K562 (cell line): ENCODE measurements around the gene PET100. TPM values are rescaled to one million over a fixed set of nuclear protein-coding genes. Genes with fewer than 3 reads are reported as not detected.

ENCODE experiments used
- ATAC-seq: fragments of 200-7000 bp; cut with Tn5 transposase; 3 replicates; pipeline ENCODE4 v1.9.1; 2020; ENCODE audit warnings: moderate library complexity
- BruUV-seq: library from RNA; stranded (reverse); fragments of 400-500 nt; replicated peaks from 2 replicates; lab custom pipeline; 2021; lab: Mats Ljungman, UMichigan
- CTCF ChIA-PET: fragments of 300-600 bp; formaldehyde crosslinking; extraction: SDS; loops from one replicate; lab custom pipeline; 2021; ENCODE audit warnings: low intra/inter-chr PET ratio; lab: Yijun Ruan, JAX
- POLR2A ChIA-PET: fragments of 300-600, 350-650 bp; sonication (Branson Sonifier 250); formaldehyde crosslinking; extraction: SDS; loops from one replicate; lab custom pipeline; 2021; ENCODE audit warnings: antibody characterized with exemption, inconsistent platforms; lab: Yijun Ruan, JAX
- DNase-seq, 4 experiments: peaks; one replicate each; pipeline versions ENCODE4 v3.0.0 to v3.0.0-alpha.2; 2011 to 2018; ENCODE audit warnings: low spot score in 3 of 4, mixed read lengths in 3 of 4; ENCODE audit errors: extremely low read depth in 1 of 4
- FAIRE-seq: peaks from 2 replicates; lab custom pipeline; 2011; peaks lifted over from hg19 to GRCh38; lab: Jason Lieb, UNC
- H2AFZ ChIP-seq: 2 replicates; pipeline ENCODE4 v1.6.0; 2011; ENCODE audit warnings: low read depth, low read length, control low read depth, inconsistent platforms
- H3K27ac ChIP-seq: fragments of 200-600 bp; 3 replicates; pipeline ENCODE4 v1.8.0; 2011; ENCODE audit warnings: low read depth, mild to moderate bottlenecking, control low read depth, inconsistent platforms, low read length, moderate library complexity, mixed read lengths; ENCODE audit errors: extremely low read depth
- H3K27me3 ChIP-seq, 2 experiments: fragments of 300-600 bp in 1 of 2; 2 replicates in 1 of 2; 3 replicates in 1 of 2; pipeline versions ENCODE4 v1.6.0 to v1.8.0; 2011; ENCODE audit warnings: inconsistent platforms in 2 of 2, low read length in 2 of 2, mild to moderate bottlenecking in 1 of 2, mixed read lengths in 1 of 2, moderate library complexity in 1 of 2; ENCODE audit not compliant: control insufficient read depth in 2 of 2, insufficient read depth in 2 of 2
- H3K36me3 ChIP-seq: fragments of 300-600 bp; 3 replicates; pipeline ENCODE4 v1.8.0; 2011; ENCODE audit warnings: mild to moderate bottlenecking, low read length, inconsistent platforms; ENCODE audit not compliant: control insufficient read depth, insufficient read depth
- H3K4me1 ChIP-seq, 2 experiments: fragments of 200-600 bp in 1 of 2; replicated peaks in 1 of 2; 2 replicates in 1 of 2; 3 replicates in 1 of 2; pipeline versions ENCODE4 v1.5.1 to v1.8.0; 2011; ENCODE audit warnings: inconsistent platforms in 2 of 2, low read length in 2 of 2, mild to moderate bottlenecking in 1 of 2, mixed read lengths in 1 of 2, moderate library complexity in 1 of 2; ENCODE audit not compliant: control insufficient read depth in 2 of 2, insufficient read depth in 2 of 2
- H3K4me2 ChIP-seq: 2 replicates; pipeline ENCODE4 v1.6.1; 2011; ENCODE audit warnings: low read length, control low read depth, inconsistent platforms, mixed read lengths; ENCODE audit not compliant: insufficient read depth
- H3K4me3 ChIP-seq: fragments of 200-600 bp; sonication (generic), shearing (Covaris generic); 2 replicates; pipeline ENCODE4 v1.5.1; 2016; ENCODE audit warnings: control low read depth, inconsistent platforms
- H3K79me2 ChIP-seq: fragments of 200-600 bp; 3 replicates; pipeline ENCODE4 v1.8.0; 2011; ENCODE audit warnings: low read length, inconsistent platforms; ENCODE audit not compliant: control insufficient read depth, insufficient read depth
- H3K9ac ChIP-seq, 2 experiments: 2 replicates each; pipeline versions ENCODE4 v1.6.0 to v1.6.1; 2011; ENCODE audit warnings: low read depth in 2 of 2, low read length in 2 of 2, control low read depth in 1 of 2, inconsistent platforms in 1 of 2, mild to moderate bottlenecking in 1 of 2, mixed read lengths in 1 of 2; ENCODE audit not compliant: insufficient read depth in 1 of 2
- H3K9me1 ChIP-seq: one replicate; pipeline ENCODE4 v1.6.0; 2011; ENCODE audit warnings: inconsistent platforms, mild to moderate bottlenecking, low read length, moderate library complexity; ENCODE audit not compliant: control insufficient read depth, insufficient read depth
- H3K9me3 ChIP-seq: replicated peaks from 2 replicates; pipeline ENCODE4 v1.5.1; 2011; ENCODE audit warnings: low read depth, low read length, inconsistent platforms; ENCODE audit not compliant: control insufficient read depth, insufficient read depth
- H4K20me1 ChIP-seq: replicated peaks from 2 replicates; pipeline ENCODE4 v1.6.1; 2011; ENCODE audit warnings: low read length, inconsistent platforms, mixed read lengths; ENCODE audit not compliant: control insufficient read depth, insufficient read depth
- CBFA2T3 ChIP-seq: fragments of 450-650 bp; IDR thresholded peaks from 2 replicates; pipeline ENCODE4 v1.6.1; 2017
- CHD2 ChIP-seq: IDR thresholded peaks from 2 replicates; pipeline ENCODE4 v1.6.1; 2011; ENCODE audit warnings: low read depth, low read length
- ETV6 ChIP-seq, 3 experiments: fragments of 150-350 bp in 1 of 3; sonication (generic) in 1 of 3; formaldehyde crosslinking in 1 of 3; IDR thresholded peaks; 2 replicates each; pipeline versions ENCODE4 v1.6.1 to v1.8.0; 2014 to 2022; ENCODE audit warnings: borderline replicate concordance in 2 of 3, low read depth in 2 of 3, antibody characterized with exemption in 1 of 3, low read length in 1 of 3, mild to moderate bottlenecking in 1 of 3, missing genetic modification reagents in 1 of 3
- HNRNPUL1 ChIP-seq: fragments of 200-400 bp; formaldehyde crosslinking; IDR thresholded peaks from 2 replicates; pipeline ENCODE4 v1.6.1; 2017; ENCODE audit warnings: low read length
- MTA3 ChIP-seq: fragments of 450-650 bp; formaldehyde crosslinking; IDR thresholded peaks from 2 replicates; pipeline ENCODE4 v1.6.1; 2017; ENCODE audit warnings: mild to moderate bottlenecking, borderline replicate concordance
- PURB ChIP-seq: sonication (generic); formaldehyde crosslinking; IDR thresholded peaks from 2 replicates; pipeline ENCODE4 v1.9.0; 2021; ENCODE audit warnings: low read depth, mild to moderate bottlenecking, missing genetic modification reagents
- RBFOX2 ChIP-seq: fragments of 200-400 bp; formaldehyde crosslinking; IDR thresholded peaks from 2 replicates; pipeline ENCODE4 v1.6.1; 2017; ENCODE audit warnings: low read depth, mild to moderate bottlenecking, low read length, moderate library complexity
- SMAD3 ChIP-seq: fragments of 450-650 bp; formaldehyde crosslinking; conservative IDR thresholded peaks from 2 replicates; pipeline ENCODE4 v1.4.0; 2020; ENCODE audit warnings: mild to moderate bottlenecking
- SNIP1 ChIP-seq: fragments of 450-650 bp; IDR thresholded peaks from 2 replicates; pipeline ENCODE4 v1.7.1; 2017; ENCODE audit warnings: low read depth, mild to moderate bottlenecking
- STAT5B ChIP-seq: fragments of 250-450 bp; sonication (Bioruptor Pico); IDR thresholded peaks from 2 replicates; pipeline ENCODE4 v1.8.0; 2021; ENCODE audit warnings: mild to moderate bottlenecking, inconsistent platforms
- TAF15 ChIP-seq: fragments of 200-400 bp; formaldehyde crosslinking; IDR thresholded peaks from 2 replicates; pipeline ENCODE4 v1.6.1; 2017; ENCODE audit warnings: mild to moderate bottlenecking, low read depth, low read length, moderate library complexity
- ZBTB7A ChIP-seq: IDR thresholded peaks from 2 replicates; pipeline ENCODE4 v1.6.1; 2011; ENCODE audit warnings: low read depth, mild to moderate bottlenecking, low read length, moderate library complexity, borderline replicate concordance; ENCODE audit not compliant: control insufficient read depth
- whole genome bisulfite sequencing: fragments of 100-300 bp; shearing (Covaris generic); methylation state at CpG from one replicate; pipeline ENCODE4 v1.1.6; 2016; ENCODE audit warnings: low coverage, mixed read lengths; ENCODE audit not compliant: insufficient coverage; ENCODE audit errors: missing lambda C conversion rate; 5-methylcytosine and 5-hydroxymethylcytosine counted together
- in situ Hi-C: fragments of 300-500 bp; cut with MboI; formaldehyde crosslinking; loops from 4 replicates; pipeline ENCODE4 v1.15.0; 2018; ENCODE audit warnings: inconsistent platforms, mixed read lengths
- intact Hi-C: fragments of 100-400 bp; cut with micrococcal nuclease; formaldehyde crosslinking; loops from 2 replicates; pipeline ENCODE4 v1.14.2; 2022
- polyA plus RNA-seq, 8 experiments: library from polyadenylated mRNA; depleted of rRNA in 4 of 8; stranded (reverse) in 5 of 8; unstranded in 3 of 8; fragments of >200 nt; fragmentation: Nextera tagmentation in 2 of 8; fragmentation: Illumina TruSeq in 1 of 8; extraction: Ambion mirVana in 2 of 8; extraction: Trizol in 1 of 8; gene quantifications; 2 replicates each; pipeline versions ENCODE4 v1.2.1 to v1.2.3, GENCODE V29; 2011 to 2014; ENCODE audit warnings: inconsistent platforms in 1 of 8, missing spikeins in 1 of 8
- total RNA-seq, 7 experiments: library from RNA; depleted of rRNA in 6 of 7; stranded (reverse); fragments of >200 nt in 6 of 7; fragmentation: Illumina TruSeq in 2 of 7; extraction: Trizol in 2 of 7; gene quantifications; 2 replicates each; pipeline versions ENCODE4 v1.2.1 to v1.2.3, GENCODE V29; 2011 to 2021; ENCODE audit warnings: low replicate concordance in 1 of 7
- TF ChIP-seq, protein P1 (sequence below), 3 experiments: IDR thresholded peaks in 2 of 3; conservative IDR thresholded peaks in 1 of 3; 2 replicates each; pipeline ENCODE4 v1.5.1; 2011 to 2012; ENCODE audit warnings: low read length in 3 of 3, mild to moderate bottlenecking in 3 of 3, control low read depth in 2 of 3, improper control_type of control experiment in 1 of 3, inconsistent platforms in 1 of 3, low read depth in 1 of 3, mixed read lengths in 1 of 3, moderate library complexity in 1 of 3; ENCODE audit not compliant: insufficient read depth in 2 of 3
- TF ChIP-seq, protein P2 (sequence below): fragments of 250-450 bp; sonication (Bioruptor Pico); IDR thresholded peaks from 2 replicates; pipeline ENCODE4 v1.6.1; 2021; ENCODE audit warnings: mild to moderate bottlenecking
- TF ChIP-seq, protein P3 (sequence below): fragments of 450-650 bp; conservative IDR thresholded peaks from 2 replicates; pipeline ENCODE4 v1.6.1; 2016; ENCODE audit warnings: missing genetic modification characterization, low read depth, mild to moderate bottlenecking, control low read depth, missing compliant biosample characterization
- TF ChIP-seq, protein P4 (sequence below): fragments of 450-650 bp; formaldehyde crosslinking; IDR thresholded peaks from 2 replicates; pipeline ENCODE4 v1.4.0; 2020; ENCODE audit warnings: mild to moderate bottlenecking, mixed read lengths

Gene PET100
- total and polyA plus RNA-seq, 9 of the 15 experiments (the other 6 are each of a cell fraction or from before 2014, with no cell fraction given) = 62.3 to 351 (median 98.3) TPM

DNA sequence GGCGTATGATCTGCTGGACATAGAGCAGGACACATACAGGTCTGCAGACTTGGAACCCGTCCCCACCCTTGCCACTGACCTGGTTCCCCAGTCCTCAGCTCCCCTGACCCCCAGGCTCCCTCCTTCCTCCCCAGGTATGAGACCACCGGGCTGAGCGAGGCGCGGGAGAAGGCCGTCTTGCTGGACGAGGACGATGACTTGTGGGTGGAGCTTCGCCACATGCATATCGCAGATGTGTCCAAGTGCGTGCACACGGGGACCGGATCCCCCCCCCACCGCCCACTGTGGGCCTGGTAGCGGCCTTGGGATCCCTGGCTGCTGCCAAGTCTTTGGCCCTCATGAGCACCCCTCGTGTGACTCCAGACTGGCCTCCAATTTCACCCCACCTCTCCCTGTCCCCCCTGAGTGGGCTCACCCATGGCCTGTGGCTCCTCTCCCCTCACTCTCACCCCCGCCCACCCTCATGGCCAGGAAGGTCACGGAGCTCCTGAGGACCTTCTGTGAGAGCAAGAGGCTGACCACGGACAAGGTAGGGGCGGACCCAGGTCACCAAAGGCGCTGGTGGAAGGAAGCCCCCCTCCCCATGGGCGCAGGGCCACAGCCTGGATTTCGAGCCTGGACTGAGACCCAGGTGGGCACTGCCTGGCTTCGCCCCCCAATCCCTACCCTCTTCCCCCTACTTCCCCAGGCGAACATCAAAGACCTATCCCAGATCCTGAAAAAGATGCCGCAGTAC, 12.9 kb downstream of the PET100 start:
- H4K20me1 ChIP-seq = peaks cover 21% of the 10 kb centered on the region
- WGBS = 92% methylated on average over 20 of the region's 27 CpGs
- POLR2A ChIA-PET = interaction anchor here (0.5 to 1.1 kb wide), 3 partner anchors 13 to 116 kb away, joined by 3 read pairs; partner anchors contain the start of genes PET100 and XAB2
- H3K9me1 ChIP-seq = no peaks in the 10 kb centered on the region
- no peak overlapping the region for H2AFZ ChIP-seq
- in situ Hi-C loops (no loop called here), intact Hi-C loops (no loop called here)
- peaks cover 3 to 75% of the 10 kb centered on the region in 2 experiments; a peak in 4 of 5 replicates for H3K4me1 ChIP-seq
- peaks cover 31% of the 10 kb centered on the region for H3K79me2 ChIP-seq
- H3K36me3 ChIP-seq = peaks cover 75% of the 10 kb centered on the region; the same call in 2 of the 3 replicates
- H3K4me3 ChIP-seq = no peak overlapping the region
- CTCF ChIA-PET = no interaction called here
- FAIRE-seq = no peak
- H3K27me3 ChIP-seq = no peaks in the 10 kb centered on the region; a peak in 1 of 5 replicates
- no peak overlapping the region for H3K27ac ChIP-seq
- no peak for DNase-seq
- BruUV-seq = no TSS peak
- H3K9ac ChIP-seq = 0 out of 4 replicates have a peak overlapping the region, but pooled peaks of 1 of the 2 experiments have one; percentile 14
- H3K4me2 ChIP-seq = no peak overlapping the region
- ATAC-seq = no peak
- H3K9me3 ChIP-seq = peaks cover 6% of the 10 kb centered on the region; the same call in 1 of the 2 replicates
- TF ChIP-seq CHD2 = no peak
- TF ChIP-seq, protein P1, sequence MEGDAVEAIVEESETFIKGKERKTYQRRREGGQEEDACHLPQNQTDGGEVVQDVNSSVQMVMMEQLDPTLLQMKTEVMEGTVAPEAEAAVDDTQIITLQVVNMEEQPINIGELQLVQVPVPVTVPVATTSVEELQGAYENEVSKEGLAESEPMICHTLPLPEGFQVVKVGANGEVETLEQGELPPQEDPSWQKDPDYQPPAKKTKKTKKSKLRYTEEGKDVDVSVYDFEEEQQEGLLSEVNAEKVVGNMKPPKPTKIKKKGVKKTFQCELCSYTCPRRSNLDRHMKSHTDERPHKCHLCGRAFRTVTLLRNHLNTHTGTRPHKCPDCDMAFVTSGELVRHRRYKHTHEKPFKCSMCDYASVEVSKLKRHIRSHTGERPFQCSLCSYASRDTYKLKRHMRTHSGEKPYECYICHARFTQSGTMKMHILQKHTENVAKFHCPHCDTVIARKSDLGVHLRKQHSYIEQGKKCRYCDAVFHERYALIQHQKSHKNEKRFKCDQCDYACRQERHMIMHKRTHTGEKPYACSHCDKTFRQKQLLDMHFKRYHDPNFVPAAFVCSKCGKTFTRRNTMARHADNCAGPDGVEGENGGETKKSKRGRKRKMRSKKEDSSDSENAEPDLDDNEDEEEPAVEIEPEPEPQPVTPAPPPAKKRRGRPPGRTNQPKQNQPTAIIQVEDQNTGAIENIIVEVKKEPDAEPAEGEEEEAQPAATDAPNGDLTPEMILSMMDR (IDR thresholded peaks at IDR 0.05 in 2 of 3, conservative IDR thresholded peaks at IDR 0.05 in 1 of 3; ENCODE audit: insufficient read depth in 2 of 3, low read depth in 1 of 3, low read length in 3 of 3) = no peak
- no peak for TF ChIP-seq SNIP1
- TF ChIP-seq ETV6 (IDR thresholded peaks at IDR 0.05; ENCODE audit: borderline replicate concordance in 1 of 2, low read depth in 2 of 2, low read length in 1 of 2) = no peak
- no peak for TF ChIP-seq ETV6 (CRISPR knock-in tag; IDR thresholded peaks at IDR 0.05; ENCODE audit: borderline replicate concordance)
- TF ChIP-seq, protein P2, sequence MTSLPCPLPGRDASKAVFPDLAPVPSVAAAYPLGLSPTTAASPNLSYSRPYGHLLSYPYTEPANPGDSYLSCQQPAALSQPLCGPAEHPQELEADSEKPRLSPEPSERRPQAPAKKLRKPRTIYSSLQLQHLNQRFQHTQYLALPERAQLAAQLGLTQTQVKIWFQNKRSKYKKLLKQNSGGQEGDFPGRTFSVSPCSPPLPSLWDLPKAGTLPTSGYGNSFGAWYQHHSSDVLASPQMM (CRISPR knock-in tag) = no peak
- TF ChIP-seq, protein P3, sequence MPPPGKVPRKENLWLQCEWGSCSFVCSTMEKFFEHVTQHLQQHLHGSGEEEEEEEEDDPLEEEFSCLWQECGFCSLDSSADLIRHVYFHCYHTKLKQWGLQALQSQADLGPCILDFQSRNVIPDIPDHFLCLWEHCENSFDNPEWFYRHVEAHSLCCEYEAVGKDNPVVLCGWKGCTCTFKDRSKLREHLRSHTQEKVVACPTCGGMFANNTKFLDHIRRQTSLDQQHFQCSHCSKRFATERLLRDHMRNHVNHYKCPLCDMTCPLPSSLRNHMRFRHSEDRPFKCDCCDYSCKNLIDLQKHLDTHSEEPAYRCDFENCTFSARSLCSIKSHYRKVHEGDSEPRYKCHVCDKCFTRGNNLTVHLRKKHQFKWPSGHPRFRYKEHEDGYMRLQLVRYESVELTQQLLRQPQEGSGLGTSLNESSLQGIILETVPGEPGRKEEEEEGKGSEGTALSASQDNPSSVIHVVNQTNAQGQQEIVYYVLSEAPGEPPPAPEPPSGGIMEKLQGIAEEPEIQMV (tag) = no peak
- TF ChIP-seq CBFA2T3 = no peak
- TF ChIP-seq PURB (CRISPR knock-in tag) = no peak
- peak; percentile 57 for TF ChIP-seq RBFOX2
- TF ChIP-seq MTA3 = no peak
- no peak for TF ChIP-seq HNRNPUL1
- TF ChIP-seq, protein P4, sequence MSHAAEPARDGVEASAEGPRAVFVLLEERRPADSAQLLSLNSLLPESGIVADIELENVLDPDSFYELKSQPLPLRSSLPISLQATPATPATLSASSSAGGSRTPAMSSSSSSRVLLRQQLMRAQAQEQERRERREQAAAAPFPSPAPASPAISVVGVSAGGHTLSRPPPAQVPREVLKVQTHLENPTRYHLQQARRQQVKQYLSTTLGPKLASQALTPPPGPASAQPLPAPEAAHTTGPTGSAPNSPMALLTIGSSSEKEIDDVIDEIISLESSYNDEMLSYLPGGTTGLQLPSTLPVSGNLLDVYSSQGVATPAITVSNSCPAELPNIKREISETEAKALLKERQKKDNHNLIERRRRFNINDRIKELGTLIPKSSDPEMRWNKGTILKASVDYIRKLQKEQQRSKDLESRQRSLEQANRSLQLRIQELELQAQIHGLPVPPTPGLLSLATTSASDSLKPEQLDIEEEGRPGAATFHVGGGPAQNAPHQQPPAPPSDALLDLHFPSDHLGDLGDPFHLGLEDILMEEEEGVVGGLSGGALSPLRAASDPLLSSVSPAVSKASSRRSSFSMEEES (CRISPR knock-in tag) = no peak
- TF ChIP-seq TAF15 = no peak
- no peak for TF ChIP-seq STAT5B (CRISPR knock-in tag)
- TF ChIP-seq ZBTB7A = no peak
- TF ChIP-seq SMAD3 (CRISPR knock-in tag) = no peak
